Measurements from ENCODE around the gene HSPB2.
"Not testable (repeated sequence)": the region's sequence is repeated elsewhere in the genome, so short reads cannot be mapped to it uniquely, and the experiment has no call there.

HSPB2 gene

GRCh38 chr11:111912535-111912934 lies at the start of gene HSPB2:
Gene HSPB2, plus strand, starts transcription at chr11:111912734. Its CDS starts 96 bp downstream, at chr11:111912830.
- in situ Hi-C loops (cut with MboI; ENCODE audit: low sequenced_read_pairs): no loop called here

GRCh38 chr11:111870113-111870512 lies 42.4 kb upstream of the HSPB2 start:
- in situ Hi-C loops (cut with MboI; ENCODE audit: low sequenced_read_pairs): no loop called here

GRCh38 chr11:111870522-111870885 lies 42.0 kb upstream of the HSPB2 start:
- in situ Hi-C loops (cut with MboI; ENCODE audit: low sequenced_read_pairs): no loop called here

- in situ Hi-C loops (cut with MboI; ENCODE audit: low sequenced_read_pairs): no loop called here
Observed at GRCh38 chr11:111870886-111871692, 41.4 kb upstream of the HSPB2 start, which contains the start of gene ALG9. Gene ALG9, minus strand, starts transcription at chr11:111871581. Its CDS starts 99 bp downstream, at chr11:111871482.

- in situ Hi-C loops (cut with MboI; ENCODE audit: low sequenced_read_pairs): no loop called here
Observed at GRCh38 chr11:111871693-111872161, 40.8 kb upstream of the HSPB2 start.

- in situ Hi-C loops (cut with MboI; ENCODE audit: low sequenced_read_pairs): no loop called here
Observed at GRCh38 chr11:111878385-111878848, 34.1 kb upstream of the HSPB2 start.

GRCh38 chr11:111878849-111879636 lies 33.5 kb upstream of the HSPB2 start, which contains the start of the genes CFAP68 and FDXACB1:
Gene CFAP68, plus strand, starts transcription at chr11:111879541. Its CDS starts 20 bp downstream, at chr11:111879561.
Gene FDXACB1, minus strand, starts transcription at chr11:111879165. Its CDS starts 33 bp downstream, at chr11:111879132.
- in situ Hi-C loops (cut with MboI; ENCODE audit: low sequenced_read_pairs): no loop called here

- in situ Hi-C loops (cut with MboI; ENCODE audit: low sequenced_read_pairs): no loop called here
Observed at GRCh38 chr11:111879637-111879960, 32.9 kb upstream of the HSPB2 start.

- in situ Hi-C loops (cut with MboI; ENCODE audit: low sequenced_read_pairs): no loop called here
Observed at GRCh38 chr11:111882202-111882601, 30.3 kb upstream of the HSPB2 start.

GRCh38 chr11:111885053-111885452 lies 27.5 kb upstream of the HSPB2 start:
- in situ Hi-C loops (cut with MboI; ENCODE audit: low sequenced_read_pairs): not testable (repeated sequence)

GRCh38 chr11:111886032-111886431 lies 26.5 kb upstream of the HSPB2 start:
- in situ Hi-C loops (cut with MboI; ENCODE audit: low sequenced_read_pairs): no loop called here

- in situ Hi-C loops (cut with MboI; ENCODE audit: low sequenced_read_pairs): no loop called here
Observed at GRCh38 chr11:111886844-111887243, 25.7 kb upstream of the HSPB2 start.

- in situ Hi-C loops (cut with MboI; ENCODE audit: low sequenced_read_pairs): no loop called here
Observed at GRCh38 chr11:111905411-111905810, 7.1 kb upstream of the HSPB2 start.

GRCh38 chr11:111906680-111907079 lies 5.9 kb upstream of the HSPB2 start:
- in situ Hi-C loops (cut with MboI; ENCODE audit: low sequenced_read_pairs): no loop called here

GRCh38 chr11:111908639-111909305 lies 3.8 kb upstream of the HSPB2 start:
- in situ Hi-C loops (cut with MboI; ENCODE audit: low sequenced_read_pairs): no loop called here

GRCh38 chr11:111909378-111909777 lies 3.2 kb upstream of the HSPB2 start:
- in situ Hi-C loops (cut with MboI; ENCODE audit: low sequenced_read_pairs): no loop called here

GRCh38 chr11:111910676-111911562 lies 1.6 kb upstream of the HSPB2 start:
- in situ Hi-C loops (cut with MboI; ENCODE audit: low sequenced_read_pairs): no loop called here

- in situ Hi-C loops (cut with MboI; ENCODE audit: low sequenced_read_pairs): no loop called here
Observed at GRCh38 chr11:111911563-111912401, 752 bp upstream of the HSPB2 start, which contains the start of gene CRYAB. Gene CRYAB, minus strand, starts transcription at chr11:111911770. Its CDS starts 46 bp downstream, at chr11:111911724.

All from hTERT RPE-1 (cell line).